GM19324 (cell line): ENCODE measurements around the gene TIMD4.
"Not testable (repeated sequence)": the region's sequence is repeated elsewhere in the genome, so short reads cannot be mapped to it uniquely, and the experiment has no call there.

ENCODE experiments used
- ATAC-seq: cut with Tn5 transposase; IDR thresholded peaks from one replicate; pipeline ENCODE4 v1.9.1; 2021; ENCODE audit warnings: mild to moderate bottlenecking, moderate library complexity; ENCODE audit not compliant: unreplicated experiment, low FRiP score

Gene TIMD4

DNA sequence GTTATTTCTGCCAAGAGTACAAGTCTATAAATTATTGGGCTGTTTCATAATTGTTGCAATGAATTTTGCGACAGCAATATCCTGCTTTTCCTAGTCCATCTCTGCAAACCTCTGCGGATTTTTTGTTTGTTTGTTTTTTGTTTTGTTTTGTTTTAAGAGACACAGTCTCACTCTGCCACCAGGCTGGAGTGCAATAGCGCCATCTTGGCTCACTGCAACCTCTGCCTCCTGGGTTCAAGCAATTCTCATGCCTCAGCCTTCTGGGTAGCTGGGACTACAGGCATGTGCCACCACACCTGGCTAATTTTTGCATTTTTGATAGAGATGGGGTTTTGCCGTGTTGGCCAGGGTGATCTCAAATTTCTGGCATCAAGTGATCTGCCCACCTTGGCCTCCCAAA, 37.3 kb downstream of the TIMD4 start:
- not testable (repeated sequence) for ATAC-seq

GRCh38 chr5:156922207-156922792, 40.7 kb downstream of the TIMD4 start:
- ATAC-seq = peak; percentile 38

DNA sequence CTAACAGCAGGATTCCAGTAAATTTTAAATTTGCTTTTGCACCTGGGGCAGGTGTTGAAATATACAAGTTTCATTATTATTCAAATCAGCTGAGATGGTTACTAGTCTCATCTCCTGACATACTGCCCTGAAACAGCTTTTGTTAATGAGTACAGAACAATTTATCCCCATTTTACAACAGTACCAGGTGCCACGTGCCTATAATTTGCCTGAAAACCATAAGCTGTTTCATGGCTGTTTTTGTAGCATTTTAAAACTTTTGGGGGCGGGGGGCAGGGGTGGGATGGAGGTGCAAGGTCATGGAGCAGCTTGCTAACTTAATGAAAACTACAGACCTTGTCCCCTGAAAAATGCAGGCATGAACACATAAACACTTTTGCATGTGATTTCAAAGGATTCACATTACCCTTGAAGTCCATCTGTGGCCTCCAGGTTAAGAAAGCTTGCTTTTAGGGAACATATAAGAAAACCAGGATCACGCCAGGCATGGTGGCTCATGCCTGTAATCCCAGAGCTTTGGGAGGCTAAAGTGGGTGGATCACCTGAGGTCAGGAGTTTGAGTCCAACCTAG, 42.1 kb downstream of the TIMD4 start:
- ATAC-seq = peak; percentile 43

- peak; percentile 52 for ATAC-seq
Observed at GRCh38 chr5:156920042-156920860, 42.8 kb downstream of the TIMD4 start.

DNA sequence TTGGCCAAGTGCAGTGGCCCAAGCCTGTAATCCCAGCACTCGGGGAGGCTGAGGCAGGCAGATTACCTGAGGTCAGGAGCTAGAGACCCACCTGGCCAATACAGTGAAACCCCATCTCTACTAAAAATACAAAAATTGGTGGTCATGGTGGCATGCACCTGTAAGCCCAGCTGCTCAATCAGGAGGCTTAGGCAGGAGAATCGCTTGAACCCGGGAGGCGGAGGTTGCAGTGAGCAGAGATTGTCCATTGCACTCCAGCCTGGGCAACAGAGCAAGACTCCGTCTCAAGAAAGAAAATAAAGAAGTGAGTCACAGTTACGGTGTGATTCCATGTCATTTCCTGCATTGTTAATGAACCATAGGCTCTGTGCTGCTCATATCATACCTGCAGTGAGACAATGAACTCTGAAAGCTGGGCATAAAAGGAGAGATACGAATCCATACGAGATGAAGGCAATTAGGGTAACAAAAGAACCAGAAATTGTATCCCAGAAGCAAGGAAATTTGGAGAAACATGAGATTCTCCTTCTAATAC, 44.6 kb downstream of the TIMD4 start:
- ATAC-seq = no peak

GRCh38 chr5:156914371-156914737, 48.7 kb downstream of the TIMD4 start:
- peak; percentile 8 for ATAC-seq

DNA sequence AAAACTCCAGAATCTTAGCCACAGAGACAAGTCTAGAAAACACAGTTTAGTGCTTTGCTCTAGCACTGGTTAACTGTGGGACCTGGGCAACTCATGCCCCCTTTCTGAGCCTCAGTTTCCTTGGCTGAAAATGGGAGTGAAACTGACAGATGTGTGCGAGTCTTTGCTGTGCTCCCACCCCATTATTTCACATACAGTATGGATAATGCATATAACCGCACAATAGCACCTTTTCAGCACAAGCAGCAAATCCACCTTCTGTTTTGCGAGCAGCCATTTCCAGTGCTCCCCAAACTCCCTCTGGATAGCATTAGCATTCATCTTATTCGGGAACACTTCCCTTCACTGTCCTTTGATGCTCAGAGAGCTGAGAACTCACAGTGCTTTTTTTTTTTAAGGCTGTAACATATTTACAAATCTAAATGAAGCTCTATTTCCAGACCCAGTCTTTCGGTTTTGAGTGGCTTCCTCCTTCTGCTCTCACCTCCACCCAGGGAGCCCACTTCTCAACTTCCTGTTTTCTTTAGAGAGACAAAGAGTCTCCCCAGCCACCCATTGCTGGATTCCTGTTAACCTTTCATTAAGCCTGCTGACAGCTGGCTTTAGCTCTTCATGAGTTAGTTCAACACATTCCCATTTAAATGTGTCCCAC, 49.2 kb downstream of the TIMD4 start:
- peak; percentile 88 for ATAC-seq

GRCh38 chr5:156913355-156913718, 49.7 kb downstream of the TIMD4 start:
- ATAC-seq = no peak

- no peak for ATAC-seq
Observed at GRCh38 chr5:156912869-156913268, 50.2 kb downstream of the TIMD4 start.

GRCh38 chr5:156909180-156909579, 53.8 kb downstream of the TIMD4 start:
- ATAC-seq = no peak

DNA sequence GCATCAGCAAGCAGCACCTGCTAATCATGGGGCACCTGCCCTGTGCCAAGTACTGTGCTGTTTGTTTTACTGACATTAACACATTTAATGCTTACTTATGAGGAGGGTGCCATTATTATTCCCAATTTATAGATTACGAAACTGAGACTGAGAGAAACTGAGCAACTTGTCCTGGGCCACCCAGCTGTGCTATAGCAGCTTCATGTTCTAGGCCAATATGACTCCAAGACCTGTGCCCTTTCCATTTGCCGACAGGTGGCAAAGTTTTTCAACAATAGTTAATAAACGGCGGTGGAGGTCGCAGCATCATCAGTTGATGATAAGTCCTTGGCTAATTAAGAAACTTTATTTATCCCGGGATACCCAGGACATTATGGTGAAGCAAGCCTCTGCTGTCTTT, 55.4 kb downstream of the TIMD4 start:
- no peak for ATAC-seq

GRCh38 chr5:156906807-156907206, 56.2 kb downstream of the TIMD4 start:
- no peak for ATAC-seq

- ATAC-seq = no peak
Observed at GRCh38 chr5:156896546-156896945, 66.5 kb downstream of the TIMD4 start.

GRCh38 chr5:156893517-156893916, 69.5 kb downstream of the TIMD4 start:
- peak; percentile 59 for ATAC-seq

DNA sequence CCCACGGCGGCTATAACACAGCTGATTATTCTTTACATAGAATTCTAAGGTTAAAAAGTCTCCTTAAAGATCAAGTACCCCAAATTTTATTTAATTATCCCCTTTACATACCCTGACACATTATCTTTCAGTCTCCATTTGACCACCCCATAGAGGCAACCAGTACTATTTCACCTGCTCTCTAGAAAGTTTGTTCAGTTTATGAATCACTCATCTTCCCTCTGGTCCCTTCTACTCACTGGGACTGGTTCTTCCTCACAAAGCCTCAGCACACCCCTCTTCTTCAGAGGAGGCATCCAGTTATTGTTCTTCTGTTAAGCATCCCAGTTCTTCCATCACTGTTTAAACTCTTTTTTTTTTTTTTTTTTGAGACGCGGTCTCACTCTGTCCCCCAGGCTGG, 70.2 kb downstream of the TIMD4 start:
- ATAC-seq = no peak

GRCh38 chr5:156892223-156892622, 70.8 kb downstream of the TIMD4 start:
- ATAC-seq = no peak

- ATAC-seq = no peak
Observed at GRCh38 chr5:156888520-156888919, 74.5 kb downstream of the TIMD4 start.

DNA sequence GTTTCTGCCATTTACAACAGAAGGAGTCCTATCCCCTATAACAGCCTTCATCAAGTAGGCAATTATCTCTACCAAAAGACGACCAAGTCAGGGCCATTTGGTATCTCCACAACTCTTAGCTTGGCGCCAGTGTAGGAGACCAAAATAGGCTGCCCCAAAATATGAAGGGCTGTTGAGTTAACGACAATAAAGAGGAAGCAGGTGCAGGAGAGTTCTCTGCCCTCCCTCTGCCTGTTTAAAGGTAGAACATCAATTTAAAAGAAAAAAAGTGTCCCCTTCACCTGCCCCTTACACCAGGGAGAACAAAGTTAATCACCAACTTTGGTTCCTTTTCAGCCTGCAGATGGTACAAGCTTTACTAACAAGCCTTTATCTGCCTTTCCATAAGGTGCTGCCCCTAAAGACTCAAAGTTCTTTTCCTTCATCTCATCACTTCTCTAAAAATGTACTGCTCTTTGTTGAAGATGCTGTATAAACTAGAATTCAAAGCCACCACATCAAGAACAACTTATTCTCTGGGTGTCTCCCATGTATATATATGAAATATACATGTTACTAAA, 79.6 kb downstream of the TIMD4 start:
- ATAC-seq = no peak

GRCh38 chr5:156879665-156880285, 83.3 kb downstream of the TIMD4 start:
- ATAC-seq = peak; percentile 81

DNA sequence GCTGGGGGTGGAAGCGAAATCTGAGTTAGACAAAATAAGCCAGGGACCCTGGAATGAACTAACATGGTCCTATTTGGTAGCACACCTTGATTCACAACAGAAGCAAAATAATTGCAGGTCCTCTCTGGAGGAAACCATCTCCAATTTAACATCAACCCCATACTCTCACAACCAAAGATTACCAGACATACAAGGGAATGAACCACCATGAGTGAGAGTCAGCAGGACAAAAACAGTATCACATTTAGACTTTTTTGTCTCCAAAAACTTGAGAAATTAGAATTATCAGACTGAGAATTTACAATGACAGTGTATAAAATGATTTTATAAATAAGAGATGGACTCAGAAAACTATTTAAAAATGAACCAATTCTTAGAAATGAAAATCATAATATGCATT, 91.8 kb downstream of the TIMD4 start:
- ATAC-seq = no peak

- no peak for ATAC-seq
Observed at GRCh38 chr5:156870498-156870839, 92.6 kb downstream of the TIMD4 start.
